ENCODE measurements around the gene KRTAP5-11. TPM values are rescaled to one million over a fixed set of nuclear protein-coding genes. Genes with fewer than 3 reads are reported as not detected.

The KRTAP5-11 gene
- total and polyA plus RNA-seq, 4 experiments from 2014 or later = not detected

GRCh38 chr11:71564430-71564829 is 18.2 kb downstream of the KRTAP5-11 start:
- Histone ChIP-seq H3K4me3 (ENCODE audit: low read length in 2 of 2) (no peak overlapping the region), H3K27me3 (ENCODE audit: insufficient read depth, low read length) (no peaks in the 10 kb centered on the region), H3K36me3 (ENCODE audit: insufficient read depth, low read length) (no peaks in the 10 kb centered on the region), H3K9me3 (ENCODE audit: control insufficient read depth in 1 of 2, low read length in 2 of 2) (no peaks in the 10 kb centered on the region), H3K4me1 (ENCODE audit: insufficient read depth, low read length) (no peaks in the 10 kb centered on the region), H3K27ac (ENCODE audit: low read depth, low read length) (no peak overlapping the region)
- Mint-ChIP-seq H3K36me3 (no peaks in the 10 kb centered on the region), H3K4me1 (peaks cover 0 to 5% (median 4%) of the 10 kb centered on the region in 4 donors), H3K27me3 (peaks cover 19 to 28% of the 10 kb centered on the region in 2 donors), H3K4me3 (no peak overlapping the region), H3K9me3 (peaks cover 0 to 2% (median 0%) of the 10 kb centered on the region in 8 donors), H3K27ac (no peak overlapping the region)
- ChIA-PET CTCF (ENCODE audit: partially characterized antibody) (no interaction called here), POLR2A (ENCODE audit: partially characterized antibody) (no interaction called here)
- intact Hi-C loops (cut with micrococcal nuclease) = no loop called here
- no peak for DNase-seq

GRCh38 chr11:71563406-71563805 is 19.3 kb downstream of the KRTAP5-11 start:
- peak in 2 of 5 donors; percentile 3 to 6 for DNase-seq
- ChIA-PET CTCF (ENCODE audit: partially characterized antibody) (interaction anchor here (1.1 kb wide), 1 partner anchor 16 kb away, joined by 4 read pairs; no protein-coding TSS in a partner anchor), POLR2A (ENCODE audit: partially characterized antibody) (no interaction called here)

GRCh38 chr11:71562120-71562519 is 20.6 kb downstream of the KRTAP5-11 start:
- CTCF ChIA-PET (ENCODE audit: partially characterized antibody) = no interaction called here
- POLR2A ChIA-PET (ENCODE audit: partially characterized antibody) = no interaction called here
- Mint-ChIP-seq H3K4me3 (no peak overlapping the region), H3K27ac (no peak overlapping the region), H3K9me3 (peaks cover 0 to 2% (median 0%) of the 10 kb centered on the region in 8 donors), H3K27me3 (peaks cover 26 to 35% of the 10 kb centered on the region in 2 donors), H3K4me1 (peaks cover 0 to 5% (median 4%) of the 10 kb centered on the region in 4 donors), H3K36me3 (no peaks in the 10 kb centered on the region)
- no peaks in the 10 kb centered on the region for H3K4me1 ChIP-seq (ENCODE audit: insufficient read depth, low read length)
- H3K36me3 ChIP-seq (ENCODE audit: insufficient read depth, low read length) = no peaks in the 10 kb centered on the region
- no peak for DNase-seq
- H3K27ac ChIP-seq (ENCODE audit: low read depth, low read length) = no peak overlapping the region
- H3K9me3 ChIP-seq (ENCODE audit: control insufficient read depth in 1 of 2, low read length in 2 of 2) = no peaks in the 10 kb centered on the region
- no peaks in the 10 kb centered on the region for H3K27me3 ChIP-seq (ENCODE audit: insufficient read depth, low read length)
- intact Hi-C loops (cut with micrococcal nuclease) = no loop called here
- H3K4me3 ChIP-seq (ENCODE audit: low read length in 2 of 2) = no peak overlapping the region

More at GRCh38 chr11:71563406-71563805, 19.3 kb downstream of the KRTAP5-11 start:
- Mint-ChIP-seq H3K9me3 (peaks cover 0 to 2% (median 0%) of the 10 kb centered on the region in 8 donors), H3K4me3 (no peak overlapping the region), H3K27ac (no peak overlapping the region), H3K27me3 (peaks cover 22 to 32% of the 10 kb centered on the region in 2 donors), H3K4me1 (peaks cover 0 to 5% (median 4%) of the 10 kb centered on the region in 4 donors), H3K36me3 (no peaks in the 10 kb centered on the region)
- no peaks in the 10 kb centered on the region for H3K4me1 ChIP-seq (ENCODE audit: insufficient read depth, low read length)
- intact Hi-C loops (cut with micrococcal nuclease) = no loop called here
- no peak overlapping the region for H3K27ac ChIP-seq (ENCODE audit: low read depth, low read length)
- H3K27me3 ChIP-seq (ENCODE audit: insufficient read depth, low read length) = no peaks in the 10 kb centered on the region
- H3K9me3 ChIP-seq (ENCODE audit: control insufficient read depth in 1 of 2, low read length in 2 of 2) = no peaks in the 10 kb centered on the region
- no peak overlapping the region for H3K4me3 ChIP-seq (ENCODE audit: low read length in 2 of 2)
- no peaks in the 10 kb centered on the region for H3K36me3 ChIP-seq (ENCODE audit: insufficient read depth, low read length)

- Histone ChIP-seq H3K27ac (ENCODE audit: low read depth, low read length) (no peak overlapping the region), H3K9me3 (ENCODE audit: control insufficient read depth in 1 of 2, low read length in 2 of 2) (no peaks in the 10 kb centered on the region), H3K36me3 (ENCODE audit: insufficient read depth, low read length) (no peaks in the 10 kb centered on the region), H3K4me3 (ENCODE audit: low read length in 2 of 2) (no peak overlapping the region), H3K27me3 (ENCODE audit: insufficient read depth, low read length) (no peaks in the 10 kb centered on the region), H3K4me1 (ENCODE audit: insufficient read depth, low read length) (no peaks in the 10 kb centered on the region)
- ChIA-PET POLR2A (ENCODE audit: partially characterized antibody) (no interaction called here), CTCF (ENCODE audit: partially characterized antibody) (no interaction called here)
- Mint-ChIP-seq H3K4me1 (peaks cover 0 to 5% (median 4%) of the 10 kb centered on the region in 4 donors), H3K4me3 (no peak overlapping the region), H3K9me3 (peaks cover 0 to 2% (median 0%) of the 10 kb centered on the region in 8 donors), H3K27me3 (peaks cover 23 to 24% of the 10 kb centered on the region in 2 donors), H3K27ac (no peak overlapping the region), H3K36me3 (no peaks in the 10 kb centered on the region)
- DNase-seq = no peak
- intact Hi-C loops (cut with micrococcal nuclease) = no loop called here
Observed at GRCh38 chr11:71558996-71559395, 23.7 kb downstream of the KRTAP5-11 start.

GRCh38 chr11:71557257-71557656 is 25.4 kb downstream of the KRTAP5-11 start:
- Histone ChIP-seq H3K36me3 (ENCODE audit: insufficient read depth, low read length) (no peaks in the 10 kb centered on the region), H3K4me1 (ENCODE audit: insufficient read depth, low read length) (no peaks in the 10 kb centered on the region), H3K4me3 (ENCODE audit: low read length in 2 of 2) (no peak overlapping the region), H3K9me3 (ENCODE audit: control insufficient read depth in 1 of 2, low read length in 2 of 2) (no peaks in the 10 kb centered on the region), H3K27ac (ENCODE audit: low read depth, low read length) (no peak overlapping the region), H3K27me3 (ENCODE audit: insufficient read depth, low read length) (no peaks in the 10 kb centered on the region)
- Mint-ChIP-seq H3K9me3 (peaks cover 0 to 2% (median 0%) of the 10 kb centered on the region in 8 donors), H3K4me1 (no peaks in the 10 kb centered on the region), H3K27me3 (peaks cover 12 to 14% of the 10 kb centered on the region in 2 donors), H3K27ac (no peak overlapping the region), H3K36me3 (no peaks in the 10 kb centered on the region), H3K4me3 (no peak overlapping the region)
- no peak for DNase-seq
- ChIA-PET CTCF (ENCODE audit: partially characterized antibody) (no interaction called here), POLR2A (ENCODE audit: partially characterized antibody) (no interaction called here)
- intact Hi-C loops (cut with micrococcal nuclease) = no loop called here

GRCh38 chr11:71556018-71556417 is 26.7 kb downstream of the KRTAP5-11 start:
- ChIA-PET POLR2A (ENCODE audit: partially characterized antibody) (no interaction called here), CTCF (ENCODE audit: partially characterized antibody) (no interaction called here)
- Histone ChIP-seq H3K27ac (ENCODE audit: low read depth, low read length) (no peak overlapping the region), H3K9me3 (ENCODE audit: control insufficient read depth in 1 of 2, low read length in 2 of 2) (no peaks in the 10 kb centered on the region), H3K4me1 (ENCODE audit: insufficient read depth, low read length) (no peaks in the 10 kb centered on the region), H3K36me3 (ENCODE audit: insufficient read depth, low read length) (no peaks in the 10 kb centered on the region), H3K27me3 (ENCODE audit: insufficient read depth, low read length) (no peaks in the 10 kb centered on the region), H3K4me3 (ENCODE audit: low read length in 2 of 2) (no peak overlapping the region)
- DNase-seq = no peak
- Mint-ChIP-seq H3K4me3 (no peak overlapping the region), H3K9me3 (peaks cover 0 to 2% (median 0%) of the 10 kb centered on the region in 8 donors), H3K27ac (no peak overlapping the region), H3K27me3 (peaks cover 10 to 14% of the 10 kb centered on the region in 2 donors), H3K4me1 (no peaks in the 10 kb centered on the region), H3K36me3 (no peaks in the 10 kb centered on the region)
- intact Hi-C loops (cut with micrococcal nuclease) = no loop called here

- no peaks in the 10 kb centered on the region for H3K9me3 Mint-ChIP-seq
- H3K27me3 ChIP-seq (ENCODE audit: insufficient read depth, low read length) = no peaks in the 10 kb centered on the region
- no peak for DNase-seq
- no peaks in the 10 kb centered on the region for H3K9me3 ChIP-seq (ENCODE audit: control insufficient read depth in 1 of 2, low read length in 2 of 2)
- H3K4me1 Mint-ChIP-seq = no peaks in the 10 kb centered on the region
- no peak overlapping the region for H3K4me3 Mint-ChIP-seq
- H3K36me3 ChIP-seq (ENCODE audit: insufficient read depth, low read length) = no peaks in the 10 kb centered on the region
- intact Hi-C loops (cut with micrococcal nuclease) = no loop called here
- ChIA-PET POLR2A (ENCODE audit: partially characterized antibody) (no interaction called here), CTCF (ENCODE audit: partially characterized antibody) (no interaction called here)
- no peak overlapping the region for H3K4me3 ChIP-seq (ENCODE audit: low read length in 2 of 2)
- H3K27ac Mint-ChIP-seq = no peak overlapping the region
- H3K36me3 Mint-ChIP-seq = no peaks in the 10 kb centered on the region
- peaks cover 10 to 14% of the 10 kb centered on the region in 2 donors for H3K27me3 Mint-ChIP-seq
- no peak overlapping the region for H3K27ac ChIP-seq (ENCODE audit: low read depth, low read length)
- H3K4me1 ChIP-seq (ENCODE audit: insufficient read depth, low read length) = no peaks in the 10 kb centered on the region
Observed at GRCh38 chr11:71555508-71555907, 27.2 kb downstream of the KRTAP5-11 start.

GRCh38 chr11:71554996-71555395 is 27.7 kb downstream of the KRTAP5-11 start:
- Histone ChIP-seq H3K27me3 (ENCODE audit: insufficient read depth, low read length) (no peaks in the 10 kb centered on the region), H3K9me3 (ENCODE audit: control insufficient read depth in 1 of 2, low read length in 2 of 2) (no peaks in the 10 kb centered on the region), H3K27ac (ENCODE audit: low read depth, low read length) (no peak overlapping the region), H3K36me3 (ENCODE audit: insufficient read depth, low read length) (no peaks in the 10 kb centered on the region), H3K4me3 (ENCODE audit: low read length in 2 of 2) (no peak overlapping the region), H3K4me1 (ENCODE audit: insufficient read depth, low read length) (no peaks in the 10 kb centered on the region)
- ChIA-PET CTCF (ENCODE audit: partially characterized antibody) (no interaction called here), POLR2A (ENCODE audit: partially characterized antibody) (no interaction called here)
- no peaks in the 10 kb centered on the region for H3K4me1 Mint-ChIP-seq
- H3K27ac Mint-ChIP-seq = no peak overlapping the region
- H3K4me3 Mint-ChIP-seq = no peak overlapping the region
- intact Hi-C loops (cut with micrococcal nuclease) = no loop called here
- H3K27me3 Mint-ChIP-seq = peaks cover 10 to 14% of the 10 kb centered on the region in 2 donors
- H3K36me3 Mint-ChIP-seq = no peaks in the 10 kb centered on the region
- no peak for DNase-seq
- H3K9me3 Mint-ChIP-seq = no peaks in the 10 kb centered on the region
